ENCODE results near the gene WNK1.

GRCh38 chr12:951176-951575, 198.8 kb downstream of the WNK1 start:
- TF ChIP-seq CTCF (IDR thresholded peaks at IDR 0.05), result no peak
- no peak for TF ChIP-seq POLR2AphosphoS5 (IDR thresholded peaks at IDR 0.05)
- no peak for TF ChIP-seq POLR2A (IDR thresholded peaks at IDR 0.05)
- TF ChIP-seq EP300 (IDR thresholded peaks at IDR 0.05; ENCODE audit: low read depth), result no peak

Data from transverse colon (tissue), 4 donors.